ENCODE results near the gene CDYL.
A peak's percentile ranks its signal among the peaks of the same experiment; 100 is the strongest.

Gene CDYL

DNA sequence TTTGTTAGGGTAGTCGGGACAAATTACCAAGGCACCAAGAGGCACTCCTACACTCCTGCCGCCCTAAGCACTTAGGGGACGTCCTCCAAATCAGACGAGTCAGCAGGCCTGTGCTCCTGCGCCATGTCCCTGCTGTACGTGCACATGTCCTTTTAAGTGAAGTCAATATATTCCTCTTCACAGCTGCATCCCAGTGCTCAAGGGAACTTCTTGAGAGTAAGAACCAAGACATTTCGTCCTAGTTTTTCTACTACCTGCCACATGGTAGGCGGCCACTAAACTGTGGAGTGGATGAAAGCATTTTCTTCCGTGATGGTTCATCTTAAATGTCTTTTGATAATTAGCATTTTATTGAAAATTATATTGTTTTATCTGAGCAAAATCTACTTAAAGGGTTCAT lies 126.9 kb downstream of the CDYL start:
- no peak overlapping the region for H2AFZ ChIP-seq (ENCODE audit: low read depth)
- H3K4me1 ChIP-seq (ENCODE audit: low read depth, poor library complexity, severe bottlenecking), result peaks cover 74% of the 10 kb centered on the region
- no peaks in the 10 kb centered on the region for H3K27me3 ChIP-seq (ENCODE audit: insufficient read depth, low read depth)
- TF ChIP-seq, protein P1, sequence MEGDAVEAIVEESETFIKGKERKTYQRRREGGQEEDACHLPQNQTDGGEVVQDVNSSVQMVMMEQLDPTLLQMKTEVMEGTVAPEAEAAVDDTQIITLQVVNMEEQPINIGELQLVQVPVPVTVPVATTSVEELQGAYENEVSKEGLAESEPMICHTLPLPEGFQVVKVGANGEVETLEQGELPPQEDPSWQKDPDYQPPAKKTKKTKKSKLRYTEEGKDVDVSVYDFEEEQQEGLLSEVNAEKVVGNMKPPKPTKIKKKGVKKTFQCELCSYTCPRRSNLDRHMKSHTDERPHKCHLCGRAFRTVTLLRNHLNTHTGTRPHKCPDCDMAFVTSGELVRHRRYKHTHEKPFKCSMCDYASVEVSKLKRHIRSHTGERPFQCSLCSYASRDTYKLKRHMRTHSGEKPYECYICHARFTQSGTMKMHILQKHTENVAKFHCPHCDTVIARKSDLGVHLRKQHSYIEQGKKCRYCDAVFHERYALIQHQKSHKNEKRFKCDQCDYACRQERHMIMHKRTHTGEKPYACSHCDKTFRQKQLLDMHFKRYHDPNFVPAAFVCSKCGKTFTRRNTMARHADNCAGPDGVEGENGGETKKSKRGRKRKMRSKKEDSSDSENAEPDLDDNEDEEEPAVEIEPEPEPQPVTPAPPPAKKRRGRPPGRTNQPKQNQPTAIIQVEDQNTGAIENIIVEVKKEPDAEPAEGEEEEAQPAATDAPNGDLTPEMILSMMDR (conservative IDR thresholded peaks at IDR 0.05; ENCODE audit: low read depth, low read length), result no peak
- peaks cover 4% of the 10 kb centered on the region; the same call in 1 of the 2 replicates for H4K20me1 ChIP-seq (ENCODE audit: insufficient read depth)
- H3K4me3 ChIP-seq (IDR thresholded peaks at IDR 0.05; ENCODE audit: insufficient read depth, low read depth, low read length), result no peak overlapping the region
- H3K79me2 ChIP-seq (ENCODE audit: insufficient read depth, low read depth), result peaks cover 69% of the 10 kb centered on the region; the same call in 1 of the 2 replicates
- 0 out of 2 replicates have a peak, but pooled peaks cover 3% of the 10 kb centered on the region for H3K36me3 ChIP-seq (ENCODE audit: insufficient read depth)
- H3K9ac ChIP-seq, result no peak overlapping the region
- no peak overlapping the region for H3K27ac ChIP-seq
- H3K4me2 ChIP-seq, result no peak overlapping the region; the same call in 1 of the 2 replicates

DNA sequence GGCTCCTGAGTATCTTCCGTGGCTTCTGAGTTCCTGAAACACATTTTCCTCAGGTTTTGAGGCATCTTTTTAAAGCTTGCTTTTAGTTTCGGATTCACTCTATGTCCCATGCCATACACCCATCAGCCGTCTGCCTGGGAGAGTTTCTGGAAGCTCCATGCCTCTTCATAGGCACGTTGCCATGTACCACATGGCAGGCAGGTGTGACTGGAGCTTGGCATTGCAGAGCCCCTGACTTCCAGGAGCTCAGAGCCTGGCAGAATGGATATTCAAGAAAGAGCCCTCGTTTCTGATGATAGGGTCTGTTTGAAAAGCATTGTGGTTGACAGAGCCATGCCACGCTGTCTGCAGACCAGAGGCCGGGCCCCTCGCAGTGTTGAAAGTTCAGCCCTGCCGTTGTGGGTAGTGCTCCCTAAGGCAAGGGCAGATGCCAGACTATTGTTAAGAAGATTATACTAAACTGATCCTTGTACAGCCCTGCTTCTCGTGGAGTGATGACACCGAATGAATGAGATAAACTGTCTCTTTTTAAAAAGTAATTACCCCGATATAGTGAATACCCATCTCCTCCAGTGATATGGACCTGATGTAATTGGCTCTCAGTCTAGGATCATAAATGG lies 127.7 kb downstream of the CDYL start:
- TF ChIP-seq, protein P1 (conservative IDR thresholded peaks at IDR 0.05; ENCODE audit: low read depth, low read length), result no peak
- Histone ChIP-seq H3K9ac (no peak overlapping the region), H3K27ac (no peak overlapping the region), H3K36me3 (ENCODE audit: insufficient read depth) (no peaks in the 10 kb centered on the region), H3K79me2 (ENCODE audit: insufficient read depth, low read depth) (peaks cover 77% of the 10 kb centered on the region; the same call in 1 of the 2 replicates), H2AFZ (ENCODE audit: low read depth) (no peak overlapping the region), H3K4me3 (IDR thresholded peaks at IDR 0.05; ENCODE audit: insufficient read depth, low read depth, low read length) (no peak overlapping the region), H3K4me2 (no peak overlapping the region), H3K4me1 (ENCODE audit: low read depth, poor library complexity, severe bottlenecking) (peaks cover 80% of the 10 kb centered on the region), H4K20me1 (ENCODE audit: insufficient read depth) (peaks cover 4% of the 10 kb centered on the region; the same call in 1 of the 2 replicates), H3K27me3 (ENCODE audit: insufficient read depth, low read depth) (no peaks in the 10 kb centered on the region)

GRCh38 chr6:4904461-4905025 lies 128.3 kb downstream of the CDYL start:
- Histone ChIP-seq H3K27me3 (ENCODE audit: insufficient read depth, low read depth) (no peaks in the 10 kb centered on the region), H4K20me1 (ENCODE audit: insufficient read depth) (peaks cover 4% of the 10 kb centered on the region; the same call in 1 of the 2 replicates), H3K9ac (no peak overlapping the region), H3K27ac (no peak overlapping the region), H3K4me1 (ENCODE audit: low read depth, poor library complexity, severe bottlenecking) (peaks cover 80% of the 10 kb centered on the region), H2AFZ (ENCODE audit: low read depth) (no peak overlapping the region), H3K36me3 (ENCODE audit: insufficient read depth) (no peaks in the 10 kb centered on the region), H3K4me3 (IDR thresholded peaks at IDR 0.05; ENCODE audit: insufficient read depth, low read depth, low read length) (no peak overlapping the region), H3K4me2 (no peak overlapping the region), H3K79me2 (ENCODE audit: insufficient read depth, low read depth) (peaks cover 81% of the 10 kb centered on the region; the same call in 1 of the 2 replicates)
- TF ChIP-seq, protein P1 (conservative IDR thresholded peaks at IDR 0.05; ENCODE audit: low read depth, low read length), result no peak

GRCh38 chr6:4905826-4906225 lies 129.6 kb downstream of the CDYL start:
- Histone ChIP-seq H3K4me2 (peak overlapping the region; percentile 75), H3K79me2 (ENCODE audit: insufficient read depth, low read depth) (peaks cover 89% of the 10 kb centered on the region; the same call in 1 of the 2 replicates), H3K27me3 (ENCODE audit: insufficient read depth, low read depth) (no peaks in the 10 kb centered on the region), H3K36me3 (ENCODE audit: insufficient read depth) (no peaks in the 10 kb centered on the region), H3K27ac (no peak overlapping the region; the same call in 1 of the 2 replicates), H2AFZ (ENCODE audit: low read depth) (no peak overlapping the region), H3K9ac (no peak overlapping the region), H3K4me1 (ENCODE audit: low read depth, poor library complexity, severe bottlenecking) (peaks cover 73% of the 10 kb centered on the region), H4K20me1 (ENCODE audit: insufficient read depth) (peaks cover 4% of the 10 kb centered on the region; the same call in 1 of the 2 replicates), H3K4me3 (IDR thresholded peaks at IDR 0.05; ENCODE audit: insufficient read depth, low read depth, low read length) (no peak overlapping the region)
- TF ChIP-seq, protein P1 (conservative IDR thresholded peaks at IDR 0.05; ENCODE audit: low read depth, low read length), result no peak
